Adrenal gland (tissue), 5 donors: ENCODE data around the gene GNAO1.

Experiments
- POLR2A ChIP-seq, 2 donors: fragments of 450-650 bp; IDR thresholded peaks; one replicate each; pipeline ENCODE4 v1.6.1; 2017; ENCODE audit warnings: antibody characterized with exemption in 2 of 2, mild to moderate bottlenecking in 2 of 2, moderate library complexity in 1 of 2
- TF ChIP-seq, protein P1 (sequence below), 6 experiments: fragments of 450-650 bp in 4 of 6; fragments of 200-600 bp in 2 of 6; sonication (generic) in 1 of 6; IDR thresholded peaks; 1 replicate in 5 of 6; 2 replicates in 1 of 6; pipeline versions ENCODE4 v1.5.1 to v1.8.0; 2016 to 2021; ENCODE audit warnings: antibody characterized with exemption in 6 of 6, mild to moderate bottlenecking in 2 of 6, moderate library complexity in 1 of 6
- donor health status: DM: no; HTN: no; CAD: no.

DNA sequence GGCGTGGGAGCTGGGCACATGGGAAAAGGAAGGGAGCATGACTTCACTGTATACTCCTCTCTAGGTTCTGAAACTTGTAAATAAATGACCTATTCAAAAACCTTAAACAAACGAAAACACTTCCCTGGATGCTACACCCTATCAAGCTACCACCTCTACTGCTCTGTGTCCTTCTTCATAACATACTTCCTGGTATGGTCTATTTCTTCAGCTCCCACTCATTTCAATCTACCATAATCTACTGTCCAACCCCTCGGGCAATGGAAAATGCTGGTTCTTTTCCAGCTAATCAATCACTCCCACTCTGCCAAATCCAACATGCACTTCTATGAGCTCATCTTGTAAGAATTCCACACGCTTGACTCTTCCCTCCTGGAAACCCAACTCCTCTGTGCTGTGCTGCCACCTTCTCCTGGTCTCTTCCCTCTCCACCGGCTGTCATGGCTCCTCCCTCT, 191.6 kb downstream of the GNAO1 start:
- TF ChIP-seq, protein P1, sequence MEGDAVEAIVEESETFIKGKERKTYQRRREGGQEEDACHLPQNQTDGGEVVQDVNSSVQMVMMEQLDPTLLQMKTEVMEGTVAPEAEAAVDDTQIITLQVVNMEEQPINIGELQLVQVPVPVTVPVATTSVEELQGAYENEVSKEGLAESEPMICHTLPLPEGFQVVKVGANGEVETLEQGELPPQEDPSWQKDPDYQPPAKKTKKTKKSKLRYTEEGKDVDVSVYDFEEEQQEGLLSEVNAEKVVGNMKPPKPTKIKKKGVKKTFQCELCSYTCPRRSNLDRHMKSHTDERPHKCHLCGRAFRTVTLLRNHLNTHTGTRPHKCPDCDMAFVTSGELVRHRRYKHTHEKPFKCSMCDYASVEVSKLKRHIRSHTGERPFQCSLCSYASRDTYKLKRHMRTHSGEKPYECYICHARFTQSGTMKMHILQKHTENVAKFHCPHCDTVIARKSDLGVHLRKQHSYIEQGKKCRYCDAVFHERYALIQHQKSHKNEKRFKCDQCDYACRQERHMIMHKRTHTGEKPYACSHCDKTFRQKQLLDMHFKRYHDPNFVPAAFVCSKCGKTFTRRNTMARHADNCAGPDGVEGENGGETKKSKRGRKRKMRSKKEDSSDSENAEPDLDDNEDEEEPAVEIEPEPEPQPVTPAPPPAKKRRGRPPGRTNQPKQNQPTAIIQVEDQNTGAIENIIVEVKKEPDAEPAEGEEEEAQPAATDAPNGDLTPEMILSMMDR (IDR thresholded peaks at IDR 0.05), result no peak
- no peak for TF ChIP-seq POLR2A (IDR thresholded peaks at IDR 0.05)
